ENCODE measurements around the gene MGST2.

MGST2 gene

GRCh38 chr4:139658185-139658584 is 7.4 kb upstream of the MGST2 start:
- H3K27ac Mint-ChIP-seq, result no peak overlapping the region
- H3K9me3 Mint-ChIP-seq, result peaks cover 10% of the 10 kb centered on the region
- TF ChIP-seq CTCF (IDR thresholded peaks at IDR 0.05), result no peak
- peaks cover 67% of the 10 kb centered on the region for H3K4me1 Mint-ChIP-seq
- no peak overlapping the region for H3K4me3 Mint-ChIP-seq
- DNase-seq, result no peak
- peaks cover 4% of the 10 kb centered on the region for H3K36me3 Mint-ChIP-seq (ENCODE audit: low read depth)
- peaks cover 4% of the 10 kb centered on the region for H3K27me3 Mint-ChIP-seq (ENCODE audit: low read depth, poor library complexity)

GRCh38 chr4:139658586-139659382 is 6.8 kb upstream of the MGST2 start:
- Mint-ChIP-seq H3K4me1 (peaks cover 66% of the 10 kb centered on the region), H3K27me3 (ENCODE audit: low read depth, poor library complexity) (peaks cover 4% of the 10 kb centered on the region), H3K36me3 (ENCODE audit: low read depth) (peaks cover 4% of the 10 kb centered on the region), H3K27ac (no peak overlapping the region), H3K4me3 (no peak overlapping the region), H3K9me3 (peaks cover 10% of the 10 kb centered on the region)
- no peak for TF ChIP-seq CTCF (IDR thresholded peaks at IDR 0.05)
- DNase-seq, result no peak

DNA sequence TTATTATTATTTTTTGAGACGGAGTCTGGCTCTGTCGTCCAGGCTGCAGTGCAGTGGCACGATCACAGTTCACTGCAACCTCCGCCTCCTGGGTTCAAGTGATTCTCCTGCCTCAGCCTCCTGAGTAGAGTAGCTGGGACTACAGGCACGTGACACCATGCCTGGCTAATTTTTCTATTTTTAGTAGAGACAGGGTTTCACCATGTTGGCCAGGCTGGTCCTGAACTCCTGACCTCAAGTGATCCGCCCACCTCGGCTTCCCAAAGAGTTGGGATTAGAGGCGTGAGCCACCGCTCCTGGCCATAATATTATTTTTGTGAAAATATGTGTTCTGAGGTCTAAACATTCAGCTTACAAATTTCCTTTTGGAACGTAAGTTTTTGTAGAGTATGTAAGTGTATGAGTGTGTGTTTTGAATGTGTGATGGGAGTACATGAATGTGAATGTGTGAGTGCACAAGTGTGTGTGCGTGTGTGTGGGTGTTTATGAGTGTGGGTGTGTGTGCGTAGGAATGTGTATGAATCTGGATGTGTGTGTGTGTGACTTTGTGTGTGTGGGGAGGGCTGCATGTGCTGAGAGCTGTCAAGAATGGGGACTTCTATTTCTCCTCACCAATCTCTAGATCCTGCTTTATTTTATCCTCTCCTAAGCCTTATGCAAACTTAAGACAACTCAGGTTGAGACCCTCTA is 5.7 kb upstream of the MGST2 start:
- H3K27me3 Mint-ChIP-seq (ENCODE audit: low read depth, poor library complexity), result peaks cover 4% of the 10 kb centered on the region
- H3K4me3 Mint-ChIP-seq, result no peak overlapping the region
- DNase-seq, result no peak
- peak overlapping the region; percentile 0 for H3K27ac Mint-ChIP-seq
- peaks cover 4% of the 10 kb centered on the region for H3K36me3 Mint-ChIP-seq (ENCODE audit: low read depth)
- TF ChIP-seq CTCF (IDR thresholded peaks at IDR 0.05), result no peak
- H3K4me1 Mint-ChIP-seq, result peaks cover 64% of the 10 kb centered on the region
- peaks cover 10% of the 10 kb centered on the region for H3K9me3 Mint-ChIP-seq

DNA sequence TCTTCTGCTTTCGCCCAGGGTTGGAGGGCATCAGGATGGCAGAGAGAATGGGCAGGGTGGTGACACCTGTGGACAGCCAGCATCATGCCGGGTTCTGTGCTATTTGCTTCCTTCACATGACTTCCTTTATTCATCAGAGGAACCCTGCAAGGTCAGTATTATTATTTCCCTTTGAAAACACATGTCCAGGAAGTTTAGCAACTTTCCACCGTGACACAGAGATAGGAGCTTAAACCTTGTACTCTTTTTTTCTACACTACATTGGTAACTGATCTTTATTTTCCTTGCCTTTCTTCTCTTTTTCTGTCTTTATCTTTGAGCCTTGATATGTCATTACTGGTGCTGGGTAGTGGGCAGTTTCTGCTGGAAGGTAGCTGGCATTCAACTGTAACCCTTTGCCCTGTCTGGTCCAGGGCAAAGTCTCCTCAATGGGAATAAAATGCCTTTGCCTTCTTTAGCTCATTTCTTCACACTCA is 5.0 kb upstream of the MGST2 start:
- H3K4me1 Mint-ChIP-seq, result peaks cover 62% of the 10 kb centered on the region
- DNase-seq, result no peak
- peaks cover 4% of the 10 kb centered on the region for H3K27me3 Mint-ChIP-seq (ENCODE audit: low read depth, poor library complexity)
- no peak overlapping the region for H3K4me3 Mint-ChIP-seq
- H3K27ac Mint-ChIP-seq, result no peak overlapping the region
- no peak for TF ChIP-seq CTCF (IDR thresholded peaks at IDR 0.05)
- H3K9me3 Mint-ChIP-seq, result peaks cover 10% of the 10 kb centered on the region
- H3K36me3 Mint-ChIP-seq (ENCODE audit: low read depth), result peaks cover 4% of the 10 kb centered on the region

DNA sequence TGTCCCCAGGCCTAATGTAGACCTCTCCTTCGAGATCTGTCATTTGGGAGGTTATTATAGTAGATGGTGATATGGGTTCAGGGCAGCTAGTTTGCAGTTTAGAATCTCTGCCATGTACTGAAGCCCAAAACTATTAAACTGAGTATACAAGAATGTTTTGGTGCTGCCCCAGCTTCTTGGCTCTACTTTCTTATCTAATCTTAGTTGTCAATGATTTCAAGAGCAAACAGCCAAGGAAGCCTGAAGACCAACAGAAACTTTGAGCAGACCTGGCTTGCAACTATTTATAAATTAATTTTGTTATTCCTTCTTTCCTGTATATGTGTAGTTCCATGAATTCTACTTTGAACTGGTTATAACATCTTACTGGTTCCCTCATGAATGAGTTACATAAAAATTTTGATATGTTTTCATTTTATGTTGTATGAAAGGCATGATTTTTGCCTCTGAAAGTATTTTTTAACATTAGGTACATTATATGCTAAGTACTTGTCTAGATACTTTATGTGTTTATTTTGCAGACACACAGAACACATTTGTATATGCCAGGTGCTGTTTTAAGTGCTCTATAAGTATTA is 2.0 kb upstream of the MGST2 start:
- peaks cover 66% of the 10 kb centered on the region for H3K4me1 Mint-ChIP-seq
- H3K36me3 Mint-ChIP-seq (ENCODE audit: low read depth), result peaks cover 4% of the 10 kb centered on the region
- H3K27me3 Mint-ChIP-seq (ENCODE audit: low read depth, poor library complexity), result peaks cover 4% of the 10 kb centered on the region
- H3K27ac Mint-ChIP-seq, result peak overlapping the region; percentile 93
- TF ChIP-seq CTCF (IDR thresholded peaks at IDR 0.05), result no peak
- H3K9me3 Mint-ChIP-seq, result peaks cover 10% of the 10 kb centered on the region
- DNase-seq, result no peak
- no peak overlapping the region for H3K4me3 Mint-ChIP-seq

Data from nephron progenitor cell (in vitro differentiated cells).